Trophoblast cell (in vitro differentiated cells and primary cell): Measurements from ENCODE around the gene PLCH1.

Experiments
- DNase-seq, 2 donors: peaks; one replicate each; pipeline ENCODE4 v3.0.0-alpha.2; 2016
- H2AFZ ChIP-seq: 2 replicates; pipeline ENCODE4 v1.6.1; 2013; ENCODE audit warnings: low read length, moderate library complexity, mild to moderate bottlenecking; ENCODE audit not compliant: insufficient read depth, poor library complexity
- H2AK5ac ChIP-seq: 2 replicates; pipeline ENCODE4 v1.6.1; 2013; ENCODE audit warnings: mild to moderate bottlenecking, low read length
- H2BK120ac ChIP-seq: 2 replicates; pipeline ENCODE4 v1.6.1; 2013; ENCODE audit warnings: low read length, mild to moderate bottlenecking, moderate library complexity; ENCODE audit not compliant: insufficient read depth, poor library complexity
- H2BK12ac ChIP-seq: 2 replicates; pipeline ENCODE4 v1.6.1; 2013; ENCODE audit warnings: mild to moderate bottlenecking, low read length, moderate library complexity
- H2BK5ac ChIP-seq: 2 replicates; pipeline ENCODE4 v1.6.1; 2013; ENCODE audit warnings: low read length, low read depth, moderate library complexity, mild to moderate bottlenecking; ENCODE audit not compliant: poor library complexity
- H3K14ac ChIP-seq: 2 replicates; pipeline ENCODE4 v1.6.1; 2013; ENCODE audit warnings: mild to moderate bottlenecking, low read length
- H3K18ac ChIP-seq: 2 replicates; pipeline ENCODE4 v1.6.1; 2013; ENCODE audit warnings: mild to moderate bottlenecking, low read length
- H3K23ac ChIP-seq: 2 replicates; pipeline ENCODE4 v1.6.1; 2013; ENCODE audit warnings: low read length
- H3K27ac ChIP-seq: 2 replicates; pipeline ENCODE4 v1.5.1; 2013; ENCODE audit warnings: low read depth, mild to moderate bottlenecking, inconsistent platforms, low read length, moderate library complexity
- H3K27me3 ChIP-seq: 2 replicates; pipeline ENCODE4 v1.6.1; 2013; ENCODE audit warnings: inconsistent platforms, mild to moderate bottlenecking, low read length, moderate library complexity; ENCODE audit not compliant: insufficient read depth
- H3K36me3 ChIP-seq, 2 experiments: 1 replicate in 1 of 2; 2 replicates in 1 of 2; pipeline ENCODE4 v1.6.1; 2013; ENCODE audit warnings: low read length in 2 of 2, mild to moderate bottlenecking in 2 of 2, moderate library complexity in 1 of 2; ENCODE audit not compliant: insufficient read depth in 2 of 2, control insufficient read depth in 1 of 2
- H3K4ac ChIP-seq: 2 replicates; pipeline ENCODE4 v1.6.1; 2013; ENCODE audit warnings: low read depth, mild to moderate bottlenecking, low read length, moderate library complexity
- H3K4me1 ChIP-seq, 2 experiments: 1 replicate in 1 of 2; 2 replicates in 1 of 2; pipeline ENCODE4 v1.6.1; 2013; ENCODE audit warnings: low read length in 2 of 2, mild to moderate bottlenecking in 2 of 2, moderate library complexity in 1 of 2; ENCODE audit not compliant: insufficient read depth in 2 of 2, control insufficient read depth in 1 of 2
- H3K4me2 ChIP-seq: 2 replicates; pipeline ENCODE4 v1.6.1; 2013; ENCODE audit warnings: inconsistent platforms, mild to moderate bottlenecking, low read length, moderate library complexity
- H3K4me3 ChIP-seq: 2 replicates; pipeline ENCODE4 v1.5.1; 2013; ENCODE audit warnings: mild to moderate bottlenecking, low read depth, low read length, inconsistent platforms
- H3K79me1 ChIP-seq: one replicate; pipeline ENCODE4 v1.6.1; 2013; ENCODE audit warnings: low read length
- H3K79me2 ChIP-seq: 2 replicates; pipeline ENCODE4 v1.6.1; 2013; ENCODE audit warnings: low read length, mild to moderate bottlenecking; ENCODE audit not compliant: control insufficient read depth, insufficient read depth, poor library complexity
- H3K9ac ChIP-seq: 2 replicates; pipeline ENCODE4 v1.6.1; 2013; ENCODE audit warnings: mild to moderate bottlenecking, low read length
- H3K9me3 ChIP-seq: 2 replicates; pipeline ENCODE4 v1.6.1; 2013; ENCODE audit warnings: low read depth, mild to moderate bottlenecking, control low read depth, inconsistent platforms, low read length; ENCODE audit not compliant: insufficient read depth
- H4K12ac ChIP-seq: 2 replicates; pipeline ENCODE4 v1.6.1; 2013; ENCODE audit warnings: low read depth, mild to moderate bottlenecking, low read length, moderate library complexity
- H4K8ac ChIP-seq: 2 replicates; pipeline ENCODE4 v1.6.1; 2013; ENCODE audit warnings: low read depth, mild to moderate bottlenecking, low read length, moderate library complexity
- H4K91ac ChIP-seq: one replicate; pipeline ENCODE4 v1.6.1; 2013; ENCODE audit warnings: low read depth, mild to moderate bottlenecking, low read length, moderate library complexity
- WGBS: extraction: QIAGEN DNeasy Blood & Tissue Kit; methylation state at CpG from one replicate; pipeline ENCODE4 v1.1.7; 2013; ENCODE audit warnings: missing lambda C conversion rate; ENCODE audit not compliant: insufficient read length, insufficient coverage; ENCODE audit errors: extremely low coverage; 5-methylcytosine and 5-hydroxymethylcytosine counted together

PLCH1 gene

GRCh38 chr3:155748611-155749365 lies 3.9 kb upstream of the PLCH1 start:
- Histone ChIP-seq H3K79me1 (no peaks in the 10 kb centered on the region), H3K36me3 (no peaks in the 10 kb centered on the region), H4K12ac (no peak overlapping the region), H2BK12ac (no peak overlapping the region), H2BK5ac (no peak overlapping the region), H3K4ac (no peak overlapping the region), H3K18ac (no peak overlapping the region), H3K4me3 (no peak overlapping the region), H3K9me3 (no peaks in the 10 kb centered on the region), H3K4me1 (peaks cover 0 to 6% of the 10 kb centered on the region in 2 experiments), H3K27ac (no peak overlapping the region), H3K9ac (no peak overlapping the region), H3K27me3 (no peaks in the 10 kb centered on the region), H4K91ac (no peak overlapping the region), H2AK5ac (no peak overlapping the region), H4K8ac (no peak overlapping the region), H2AFZ (no peak overlapping the region), H2BK120ac (no peak overlapping the region), H3K23ac (no peak overlapping the region), H3K4me2 (no peak overlapping the region), H3K14ac (no peak overlapping the region), H3K79me2 (no peaks in the 10 kb centered on the region)
- no CpG with 5 or more reads among the region's 8 CpGs for WGBS
- DNase-seq: peak; percentile 5 to 51

- Histone ChIP-seq H3K79me2 (no peaks in the 10 kb centered on the region), H2AK5ac (no peak overlapping the region), H3K36me3 (no peaks in the 10 kb centered on the region), H4K12ac (no peak overlapping the region), H3K4me3 (no peak overlapping the region), H3K79me1 (no peaks in the 10 kb centered on the region), H3K4ac (no peak overlapping the region), H4K8ac (no peak overlapping the region), H2BK5ac (no peak overlapping the region), H3K9ac (no peak overlapping the region), H2BK120ac (no peak overlapping the region), H4K91ac (no peak overlapping the region), H3K14ac (no peak overlapping the region), H3K4me2 (no peak overlapping the region), H3K27me3 (no peaks in the 10 kb centered on the region), H2BK12ac (no peak overlapping the region), H3K27ac (no peak overlapping the region), H3K9me3 (no peaks in the 10 kb centered on the region), H3K4me1 (peaks cover 0 to 6% of the 10 kb centered on the region in 2 experiments), H3K23ac (no peak overlapping the region), H2AFZ (no peak overlapping the region), H3K18ac (no peak overlapping the region)
- no CpG with 5 or more reads among the region's 3 CpGs for WGBS
- no peak for DNase-seq
These were observed 3.0 kb upstream of the PLCH1 start for GRCh38 chr3:155747946-155748290.

GRCh38 chr3:155747286-155747945 lies 2.5 kb upstream of the PLCH1 start:
- Histone ChIP-seq H2AFZ (no peak overlapping the region), H3K4me3 (no peak overlapping the region), H2BK5ac (no peak overlapping the region), H3K18ac (no peak overlapping the region), H2BK12ac (no peak overlapping the region), H3K79me1 (no peaks in the 10 kb centered on the region), H3K36me3 (no peaks in the 10 kb centered on the region), H3K4ac (no peak overlapping the region), H3K9me3 (no peaks in the 10 kb centered on the region), H2BK120ac (no peak overlapping the region), H3K4me1 (peaks cover 0 to 6% of the 10 kb centered on the region in 2 experiments), H4K91ac (no peak overlapping the region), H3K9ac (no peak overlapping the region), H3K14ac (no peak overlapping the region), H4K8ac (no peak overlapping the region), H3K4me2 (no peak overlapping the region), H4K12ac (no peak overlapping the region), H3K27me3 (no peaks in the 10 kb centered on the region), H2AK5ac (no peak overlapping the region), H3K23ac (no peak overlapping the region), H3K79me2 (no peaks in the 10 kb centered on the region), H3K27ac (no peak overlapping the region)
- no CpG with 5 or more reads among the region's 2 CpGs for whole genome bisulfite sequencing
- no peak for DNase-seq

- no CpG with 5 or more reads among the region's 1 CpG for WGBS
- H3K14ac ChIP-seq: no peak overlapping the region
- H2BK120ac ChIP-seq: no peak overlapping the region
- no peaks in the 10 kb centered on the region for H3K79me1 ChIP-seq
- no peak overlapping the region for H4K91ac ChIP-seq
- H3K23ac ChIP-seq: no peak overlapping the region
- H3K27me3 ChIP-seq: no peaks in the 10 kb centered on the region
- H2AFZ ChIP-seq: no peak overlapping the region
- no peaks in the 10 kb centered on the region for H3K9me3 ChIP-seq
- H3K4me2 ChIP-seq: no peak overlapping the region
- H3K4me1 ChIP-seq: peaks cover 0 to 6% of the 10 kb centered on the region in 2 experiments
- H2AK5ac ChIP-seq: no peak overlapping the region
- no peak overlapping the region for H3K4ac ChIP-seq
- H4K12ac ChIP-seq: no peak overlapping the region
- H3K27ac ChIP-seq: no peak overlapping the region
- H2BK12ac ChIP-seq: no peak overlapping the region
- no peak overlapping the region for H3K18ac ChIP-seq
- no peak for DNase-seq
- H4K8ac ChIP-seq: no peak overlapping the region
- no peaks in the 10 kb centered on the region for H3K79me2 ChIP-seq
- H3K4me3 ChIP-seq: no peak overlapping the region
- H2BK5ac ChIP-seq: no peak overlapping the region
- no peak overlapping the region for H3K9ac ChIP-seq
- no peaks in the 10 kb centered on the region for H3K36me3 ChIP-seq
These were observed 1.8 kb upstream of the PLCH1 start for GRCh38 chr3:155746703-155747102.
